KOPT-K1 (cell line): ENCODE measurements around the gene CDK9.
"Not testable (repeated sequence)": the region's sequence is repeated elsewhere in the genome, so short reads cannot be mapped to it uniquely, and the experiment has no call there.

ENCODE experiments used
- H3K27ac ChIP-seq: fragments of 200-600 bp; sonication (generic); 2 replicates; pipeline ENCODE4 v1.5.1; 2016; ENCODE audit warnings: antibody characterized with exemption, mild to moderate bottlenecking, low read depth, low read length; ENCODE audit not compliant: poor library complexity, severe bottlenecking
- H3K36me3 ChIP-seq: fragments of 200-600 bp; sonication (generic); 2 replicates; pipeline ENCODE4 v1.5.1; 2017; ENCODE audit warnings: antibody characterized with exemption, mild to moderate bottlenecking, low read length, moderate library complexity; ENCODE audit not compliant: insufficient read depth
- H3K9me3 ChIP-seq: fragments of 200-600 bp; sonication (generic); 2 replicates; pipeline ENCODE4 v1.5.1; 2017; ENCODE audit warnings: antibody characterized with exemption, low read length, mild to moderate bottlenecking; ENCODE audit not compliant: insufficient read depth, poor library complexity, severe bottlenecking

Gene CDK9

DNA sequence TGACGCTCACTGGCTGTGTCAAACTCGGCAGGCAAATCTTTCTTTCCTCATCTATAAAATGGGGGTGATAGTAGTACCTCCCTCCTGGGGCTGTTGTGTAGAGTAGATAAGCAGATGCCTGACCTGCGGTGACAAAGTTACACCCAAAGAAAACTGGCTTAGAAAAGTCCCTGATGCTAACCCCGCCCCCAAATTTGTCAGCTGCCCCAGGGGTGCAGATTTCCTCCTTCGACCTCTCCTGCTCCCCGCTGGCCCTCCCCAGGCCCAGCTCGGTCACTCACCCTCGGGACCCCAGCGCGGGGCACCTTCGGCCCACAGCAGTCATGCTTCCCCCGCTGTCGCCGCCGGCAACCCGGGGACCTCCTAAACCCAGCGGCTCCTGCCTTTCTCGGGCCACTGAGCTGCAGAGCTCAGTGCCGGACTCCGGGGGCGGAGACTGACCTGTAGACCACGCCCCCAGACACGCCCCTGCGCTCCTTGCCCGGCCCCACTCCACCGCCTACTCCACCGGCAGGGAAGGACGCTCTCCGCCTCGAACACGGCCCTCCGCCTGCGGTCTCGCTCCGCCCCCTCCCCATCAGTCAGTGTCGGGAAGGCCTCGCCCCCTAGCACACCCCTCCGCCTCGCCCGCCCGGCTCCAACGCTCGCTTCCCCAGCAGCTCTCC, 14.8 kb upstream of the CDK9 start:
- H3K36me3 ChIP-seq, result peaks cover 52% of the 10 kb centered on the region
- peak overlapping the region; percentile 55 for H3K27ac ChIP-seq
- no peaks in the 10 kb centered on the region for H3K9me3 ChIP-seq

DNA sequence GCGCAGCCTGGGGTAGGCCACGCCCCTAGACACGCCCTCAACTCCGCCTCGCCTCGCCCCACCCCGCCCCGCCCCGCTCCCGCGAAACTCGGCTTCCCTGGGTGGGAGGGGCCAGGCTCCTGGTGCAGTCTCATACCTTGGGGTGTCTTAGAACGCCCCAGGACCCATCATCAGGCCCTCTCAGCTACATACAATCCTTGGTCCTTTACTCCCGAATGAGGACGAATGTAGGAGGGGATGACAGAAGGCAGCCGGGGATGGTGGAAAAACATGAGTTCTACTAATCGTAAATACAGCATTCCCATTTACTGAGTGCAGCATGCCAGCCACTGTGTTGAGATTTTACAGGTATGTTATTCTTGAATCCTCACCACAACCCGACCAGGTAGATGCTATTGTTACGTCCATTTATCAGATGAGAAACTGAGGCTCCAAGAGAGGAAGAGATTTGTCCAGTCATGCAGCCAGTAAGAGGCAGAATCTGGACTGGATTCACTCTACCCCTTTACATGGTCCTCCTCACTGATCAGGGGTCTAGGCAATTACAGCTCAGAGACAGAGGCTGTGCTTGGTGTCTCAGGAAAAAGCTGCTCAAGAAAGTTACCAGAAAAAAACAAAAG, 14.2 kb upstream of the CDK9 start:
- peaks cover 45% of the 10 kb centered on the region for H3K36me3 ChIP-seq
- H3K9me3 ChIP-seq, result no peaks in the 10 kb centered on the region
- H3K27ac ChIP-seq, result peak overlapping the region; percentile 36

- peaks cover 36% of the 10 kb centered on the region for H3K36me3 ChIP-seq
- H3K27ac ChIP-seq, result no peak overlapping the region
- no peaks in the 10 kb centered on the region for H3K9me3 ChIP-seq
Observed at GRCh38 chr9:127772603-127773002, 13.2 kb upstream of the CDK9 start.

DNA sequence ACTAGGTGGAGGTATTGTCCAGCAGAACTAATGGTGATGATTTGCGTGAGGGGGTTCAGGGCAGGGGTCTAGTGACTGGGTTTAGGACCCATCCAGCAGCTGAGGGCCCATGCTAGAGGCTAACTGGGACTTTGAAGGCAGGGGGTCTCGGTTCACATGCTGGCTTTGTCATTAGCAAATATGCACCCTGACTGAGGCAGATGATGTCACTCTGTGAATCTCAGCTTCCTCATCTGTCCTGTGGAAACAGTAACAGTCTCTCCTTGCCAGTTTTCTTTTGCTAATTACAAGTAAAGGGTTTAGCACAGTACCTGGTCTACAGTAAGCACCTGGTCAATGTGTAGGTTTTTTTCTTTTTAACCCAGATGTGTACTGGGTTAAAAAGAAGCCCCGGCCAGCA, 12.6 kb upstream of the CDK9 start:
- no peak overlapping the region for H3K27ac ChIP-seq
- H3K36me3 ChIP-seq, result peaks cover 36% of the 10 kb centered on the region
- no peaks in the 10 kb centered on the region for H3K9me3 ChIP-seq

GRCh38 chr9:127773981-127774380, 11.9 kb upstream of the CDK9 start:
- Histone ChIP-seq H3K36me3 (peaks cover 35% of the 10 kb centered on the region), H3K9me3 (no peaks in the 10 kb centered on the region), H3K27ac (peak overlapping the region; percentile 37)

GRCh38 chr9:127776195-127776923, 9.5 kb upstream of the CDK9 start:
- H3K27ac ChIP-seq, result peak overlapping the region; percentile 99
- peaks cover 32% of the 10 kb centered on the region for H3K36me3 ChIP-seq

GRCh38 chr9:127776924-127777289, 8.9 kb upstream of the CDK9 start:
- H3K9me3 ChIP-seq, result no peaks in the 10 kb centered on the region
- peak overlapping the region; percentile 99 for H3K27ac ChIP-seq
- peaks cover 29% of the 10 kb centered on the region for H3K36me3 ChIP-seq

More at GRCh38 chr9:127776195-127776923, 9.5 kb upstream of the CDK9 start:
- H3K9me3 ChIP-seq, result no peaks in the 10 kb centered on the region

DNA sequence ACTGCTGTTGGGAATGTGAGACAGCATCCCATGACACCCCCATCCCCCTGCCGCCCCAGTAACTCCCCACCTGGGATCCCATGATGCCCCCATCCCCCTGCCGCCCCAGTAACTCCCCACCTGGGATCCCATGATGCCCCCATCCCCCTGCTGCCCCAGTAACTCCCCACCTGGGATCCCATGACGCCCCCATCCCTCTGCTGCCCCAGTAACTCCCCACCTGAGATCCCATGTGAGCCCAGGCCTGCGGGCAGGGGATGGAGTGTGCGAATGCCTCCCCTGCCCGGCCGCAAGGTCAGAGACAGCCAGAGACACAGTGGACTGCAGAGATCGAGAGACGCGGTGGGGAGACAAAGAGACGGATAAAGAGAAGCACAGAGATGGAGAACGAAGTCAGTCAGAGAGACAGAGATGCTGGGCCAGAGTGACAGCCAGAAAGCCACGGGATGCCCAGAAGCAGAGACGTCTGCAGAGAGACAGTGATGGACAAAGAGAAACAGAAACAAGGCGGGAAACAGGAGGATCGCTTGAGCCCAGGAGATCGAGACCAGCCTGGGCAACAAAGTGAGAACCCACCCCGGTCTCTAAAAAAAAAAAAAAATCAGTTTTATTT, 8.4 kb upstream of the CDK9 start:
- H3K36me3 ChIP-seq, result peaks cover 23% of the 10 kb centered on the region
- no peaks in the 10 kb centered on the region for H3K9me3 ChIP-seq
- peak overlapping the region; percentile 99 for H3K27ac ChIP-seq

- no peaks in the 10 kb centered on the region for H3K9me3 ChIP-seq
- H3K36me3 ChIP-seq, result peaks cover 13% of the 10 kb centered on the region
- peak within 1 kb of the TSS; percentile 99 for H3K27ac ChIP-seq
Observed at GRCh38 chr9:127778280-127779135, 7.3 kb upstream of the CDK9 start, which contains the start of gene SH2D3C. TSS of gene SH2D3C (minus strand) at chr9:127778666. CDS start at chr9:127778627, 39 bp downstream.

DNA sequence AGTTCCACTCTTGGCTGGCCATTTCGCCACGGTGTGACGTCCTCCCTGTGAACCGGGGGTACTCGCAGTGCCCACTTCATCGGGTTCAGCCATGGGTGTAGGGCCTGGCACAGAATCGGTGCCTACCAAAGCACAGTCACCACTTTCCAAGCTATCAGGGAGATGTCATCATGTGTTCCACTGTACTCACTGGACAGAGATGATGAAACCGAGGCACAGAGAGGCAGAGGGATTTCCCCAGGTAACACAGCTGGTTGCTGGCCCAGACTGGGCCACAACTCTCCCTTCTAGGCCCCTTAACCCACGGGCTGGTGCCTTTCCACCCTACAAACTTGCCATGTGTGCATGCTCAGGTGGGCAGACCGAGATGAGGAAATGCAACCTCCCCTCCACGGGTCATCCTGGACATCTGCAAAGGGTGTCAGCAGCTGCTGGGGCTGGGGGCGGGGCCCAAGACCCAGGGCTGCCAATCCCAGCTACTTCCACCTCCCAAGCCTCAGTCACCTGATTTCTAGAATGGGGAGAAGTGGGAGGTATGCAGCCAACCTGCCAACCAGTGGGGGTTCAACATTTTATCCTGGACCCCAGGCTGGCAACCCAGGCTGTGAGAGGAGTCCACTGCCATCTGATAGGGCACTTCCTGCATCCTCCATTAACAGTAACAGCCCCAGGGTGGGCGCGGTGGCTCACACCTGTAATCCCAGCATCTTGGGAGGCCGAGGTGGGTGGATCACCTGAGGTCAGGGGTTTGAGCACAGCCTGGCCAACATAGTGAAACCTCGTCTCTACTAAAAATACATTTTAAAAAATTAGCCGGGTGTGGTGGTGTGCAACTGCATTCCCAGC, 6.5 kb upstream of the CDK9 start:
- H3K9me3 ChIP-seq, result no peaks in the 10 kb centered on the region
- peaks cover 5% of the 10 kb centered on the region for H3K36me3 ChIP-seq
- H3K27ac ChIP-seq, result peak overlapping the region; percentile 99

DNA sequence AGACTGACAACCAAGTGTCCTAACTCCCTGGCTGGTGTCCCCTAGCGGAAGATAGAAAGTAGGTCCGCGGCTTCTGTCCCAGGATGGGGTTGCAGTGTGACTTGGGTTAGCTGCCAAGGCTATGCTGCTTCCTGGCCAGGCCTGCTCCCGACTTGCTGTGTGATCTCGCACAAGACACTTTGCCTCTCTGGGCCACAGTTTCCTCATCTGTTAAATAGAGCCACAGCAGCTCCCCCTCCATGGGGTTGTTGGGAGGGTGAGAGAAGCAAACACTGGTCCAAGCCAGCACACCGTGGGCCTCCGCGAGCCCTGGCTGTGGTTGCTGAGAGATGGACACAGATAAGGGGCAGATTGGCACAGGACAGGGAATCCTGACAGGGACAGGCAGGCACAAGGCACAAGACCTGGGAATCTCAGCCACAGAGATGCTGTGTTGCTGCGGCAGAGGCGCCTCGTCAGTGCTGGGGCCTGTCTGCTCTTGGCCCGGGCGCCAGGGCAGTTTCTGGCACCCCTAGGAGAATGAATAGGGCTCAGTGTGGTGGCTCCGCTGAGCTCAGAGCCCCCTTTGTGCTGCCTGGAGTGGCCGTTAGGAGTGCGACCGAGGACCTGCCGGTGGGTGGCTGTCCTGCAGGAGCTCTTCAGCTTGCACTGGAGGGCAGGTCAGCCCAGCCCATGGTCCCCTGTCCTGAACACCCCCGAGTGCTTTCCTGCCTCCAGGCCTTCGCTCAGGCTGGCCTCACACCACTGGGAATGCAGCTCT, 5.5 kb upstream of the CDK9 start:
- no peaks in the 10 kb centered on the region for H3K9me3 ChIP-seq
- H3K27ac ChIP-seq, result peak overlapping the region; percentile 99
- H3K36me3 ChIP-seq, result no peaks in the 10 kb centered on the region

- not testable (repeated sequence) for H3K9me3 ChIP-seq, H3K36me3 ChIP-seq
- H3K27ac ChIP-seq, result peak overlapping the region; percentile 99
Observed at GRCh38 chr9:127780909-127781308, 4.9 kb upstream of the CDK9 start.

DNA sequence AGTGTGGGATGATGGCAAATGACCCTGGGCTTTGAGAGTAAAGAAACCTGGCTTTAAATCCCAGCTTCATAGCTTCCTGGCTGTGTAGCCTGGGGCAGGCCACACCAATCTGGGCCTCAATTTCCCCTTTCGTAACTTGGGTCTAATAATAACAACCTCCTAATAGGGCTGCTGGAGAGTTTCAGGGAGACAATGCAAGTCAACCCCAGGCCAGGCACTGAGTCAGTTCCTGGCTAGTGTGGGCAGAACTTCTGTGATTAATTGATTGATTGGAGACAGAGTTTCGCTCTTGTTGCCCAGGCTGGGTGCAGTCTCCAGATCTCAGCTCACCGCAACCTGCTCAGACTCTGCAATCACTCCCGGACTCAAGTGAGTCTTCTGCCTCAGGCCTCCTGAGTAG, 4.0 kb upstream of the CDK9 start:
- Histone ChIP-seq H3K36me3 (peaks cover 4% of the 10 kb centered on the region; the same call in 1 of the 2 replicates), H3K27ac (peak overlapping the region; percentile 47), H3K9me3 (no peaks in the 10 kb centered on the region)
